AG08395 (cell line): Measurements from ENCODE around the gene SLC25A47.
A peak's percentile ranks its signal among the peaks of the same experiment; 100 is the strongest.
"Not testable (repeated sequence)": the region's sequence is repeated elsewhere in the genome, so short reads cannot be mapped to it uniquely, and the experiment has no call there.

ENCODE experiments used
- DNase-seq: peaks from one replicate; pipeline ENCODE4 v3.0.0; 2012; ENCODE audit warnings: mixed read lengths, low spot score

SLC25A47 gene, protein sequence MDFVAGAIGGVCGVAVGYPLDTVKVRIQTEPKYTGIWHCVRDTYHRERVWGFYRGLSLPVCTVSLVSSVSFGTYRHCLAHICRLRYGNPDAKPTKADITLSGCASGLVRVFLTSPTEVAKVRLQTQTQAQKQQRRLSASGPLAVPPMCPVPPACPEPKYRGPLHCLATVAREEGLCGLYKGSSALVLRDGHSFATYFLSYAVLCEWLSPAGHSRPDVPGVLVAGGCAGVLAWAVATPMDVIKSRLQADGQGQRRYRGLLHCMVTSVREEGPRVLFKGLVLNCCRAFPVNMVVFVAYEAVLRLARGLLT

DNA sequence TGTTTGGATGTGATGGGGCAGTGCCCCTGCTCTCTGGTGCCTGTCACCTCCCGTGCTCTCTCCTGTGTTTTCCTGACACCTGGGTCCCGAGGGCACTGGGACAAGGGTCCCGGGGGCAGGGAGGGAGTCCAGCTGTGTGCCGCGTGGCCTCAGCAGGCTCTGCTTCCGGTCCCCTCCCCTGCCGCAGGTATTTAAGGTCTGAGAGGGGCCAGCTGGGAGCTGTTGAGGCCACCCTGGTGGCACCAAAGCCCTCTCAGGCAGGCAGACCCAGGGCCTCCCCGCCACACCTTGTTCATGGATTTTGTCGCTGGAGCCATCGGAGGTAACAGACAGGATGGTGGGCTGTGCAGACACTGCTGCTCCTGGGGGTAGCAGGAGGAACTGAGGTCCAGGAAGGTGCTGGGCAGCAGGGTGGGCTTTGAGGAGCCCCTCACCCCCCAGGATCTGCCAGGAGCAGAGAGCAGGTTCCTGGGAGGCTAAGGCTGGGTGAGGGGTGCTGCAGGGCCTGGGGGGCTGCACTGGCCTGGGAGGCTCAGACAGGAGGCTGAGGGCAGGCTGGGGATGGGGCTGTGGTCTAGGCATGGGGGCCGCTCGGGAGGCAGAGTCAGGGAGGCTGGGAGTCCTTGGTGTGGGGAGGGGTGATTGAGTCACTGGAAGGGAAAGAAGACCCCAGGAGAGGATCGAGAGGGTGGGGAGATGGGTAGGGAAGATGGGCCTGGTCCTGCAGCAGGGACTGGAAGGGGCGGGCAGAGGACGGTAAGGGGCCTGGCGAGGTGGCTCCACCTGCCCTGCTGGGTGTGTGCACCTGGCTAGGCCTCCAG lies at the start of gene SLC25A47:
Gene SLC25A47 (plus strand): TSS at position 219 of the 821 bp plus-strand sequence. CDS start 76 bp downstream, at position 295.
- DNase-seq: no peak

DNA sequence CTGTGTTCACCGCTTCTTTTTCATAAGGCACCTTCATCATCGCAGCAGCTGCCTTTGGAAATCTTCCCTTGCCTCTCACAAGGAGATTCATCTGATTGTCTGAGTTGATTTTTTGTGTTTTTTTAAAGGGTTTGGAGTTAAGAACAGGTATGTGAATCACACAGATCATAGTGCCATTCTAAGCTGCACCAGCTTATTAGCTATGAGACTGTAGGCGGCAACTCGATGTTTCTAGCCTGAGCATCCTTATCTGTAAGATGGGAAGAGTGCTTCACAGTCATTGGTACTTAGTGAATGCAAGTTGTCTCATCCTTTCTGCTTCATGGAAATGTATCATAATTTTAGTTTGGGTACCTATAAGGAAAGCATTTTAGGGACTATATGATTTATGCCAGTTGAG lies 48.9 kb upstream of the SLC25A47 start:
- no peak for DNase-seq

DNA sequence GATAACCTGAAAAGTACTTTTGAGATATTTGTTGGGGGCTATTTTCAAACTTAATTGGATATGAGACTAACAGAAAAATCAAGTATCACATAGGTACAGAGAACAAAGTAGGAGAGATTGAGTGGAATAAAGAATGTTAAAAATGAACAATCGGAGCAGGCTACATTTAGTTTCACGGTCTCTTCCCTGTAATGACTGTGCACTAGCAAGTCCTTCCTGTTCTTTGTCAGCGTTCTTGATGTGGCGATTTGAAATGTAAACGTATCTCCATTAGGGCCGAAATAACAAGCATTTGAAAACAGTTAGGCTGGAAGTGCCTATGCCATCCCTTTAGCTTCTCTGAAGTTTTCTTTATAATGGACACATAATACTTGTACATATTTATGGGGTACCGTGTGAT lies 47.9 kb upstream of the SLC25A47 start:
- DNase-seq: no peak

DNA sequence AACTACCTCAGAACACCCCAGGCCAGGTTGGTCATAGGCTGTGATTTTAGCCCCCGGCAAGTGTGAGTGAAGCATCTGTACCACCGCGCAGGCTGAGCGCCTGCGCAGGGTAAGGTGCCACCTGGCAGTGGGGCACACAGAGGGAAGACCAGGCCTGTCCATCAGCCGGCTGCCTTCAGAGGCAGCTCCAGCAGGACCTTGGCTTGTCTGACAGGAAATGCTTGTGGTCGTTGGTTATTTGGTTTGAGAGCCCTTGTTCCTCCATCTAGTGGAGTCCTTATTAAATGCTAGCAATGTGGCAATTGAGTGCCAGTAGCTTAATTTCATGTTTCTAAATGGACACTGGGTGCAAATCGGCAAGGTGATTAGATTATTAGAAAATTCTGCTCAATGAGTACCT lies 44.4 kb upstream of the SLC25A47 start:
- peak; percentile 83 for DNase-seq

DNA sequence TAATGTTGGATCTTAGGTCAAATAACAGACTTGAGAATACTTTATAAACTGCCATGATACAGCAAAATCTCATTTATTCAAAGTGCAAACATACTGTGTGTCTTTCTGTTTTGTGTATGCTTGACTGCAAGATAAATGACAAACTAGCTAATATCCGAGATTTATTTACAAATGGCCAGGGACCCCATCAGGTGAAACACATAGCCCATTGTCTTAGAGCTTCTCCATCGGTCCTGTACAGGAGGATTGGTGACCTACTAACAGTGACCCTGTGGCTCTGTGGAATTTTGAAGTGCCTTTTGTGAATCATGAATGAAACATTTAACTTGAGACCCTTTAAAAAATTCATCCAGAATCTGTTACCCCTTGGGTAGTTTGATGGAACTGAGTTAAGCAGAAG lies 44.0 kb upstream of the SLC25A47 start:
- no peak for DNase-seq

DNA sequence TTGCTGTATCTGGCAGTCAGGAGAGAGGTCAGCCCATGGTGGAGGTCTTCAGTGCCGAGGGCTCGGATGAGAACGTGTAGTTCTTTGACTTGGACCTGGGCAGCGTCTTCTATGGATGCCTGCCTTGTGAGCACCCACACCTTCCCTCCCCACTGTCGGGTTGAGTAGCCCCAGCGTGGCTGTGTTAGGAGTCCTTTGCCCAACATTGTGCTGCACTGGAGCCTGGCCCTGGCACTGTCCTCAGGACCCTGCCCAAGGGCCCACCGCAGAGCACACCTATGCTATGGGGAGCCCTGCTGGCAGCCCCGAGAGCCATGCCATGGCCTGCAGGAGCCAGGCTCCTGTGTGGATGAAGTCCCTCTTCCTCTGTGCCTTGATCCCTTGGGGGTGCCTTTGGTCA lies 43.6 kb upstream of the SLC25A47 start:
- no peak for DNase-seq

DNA sequence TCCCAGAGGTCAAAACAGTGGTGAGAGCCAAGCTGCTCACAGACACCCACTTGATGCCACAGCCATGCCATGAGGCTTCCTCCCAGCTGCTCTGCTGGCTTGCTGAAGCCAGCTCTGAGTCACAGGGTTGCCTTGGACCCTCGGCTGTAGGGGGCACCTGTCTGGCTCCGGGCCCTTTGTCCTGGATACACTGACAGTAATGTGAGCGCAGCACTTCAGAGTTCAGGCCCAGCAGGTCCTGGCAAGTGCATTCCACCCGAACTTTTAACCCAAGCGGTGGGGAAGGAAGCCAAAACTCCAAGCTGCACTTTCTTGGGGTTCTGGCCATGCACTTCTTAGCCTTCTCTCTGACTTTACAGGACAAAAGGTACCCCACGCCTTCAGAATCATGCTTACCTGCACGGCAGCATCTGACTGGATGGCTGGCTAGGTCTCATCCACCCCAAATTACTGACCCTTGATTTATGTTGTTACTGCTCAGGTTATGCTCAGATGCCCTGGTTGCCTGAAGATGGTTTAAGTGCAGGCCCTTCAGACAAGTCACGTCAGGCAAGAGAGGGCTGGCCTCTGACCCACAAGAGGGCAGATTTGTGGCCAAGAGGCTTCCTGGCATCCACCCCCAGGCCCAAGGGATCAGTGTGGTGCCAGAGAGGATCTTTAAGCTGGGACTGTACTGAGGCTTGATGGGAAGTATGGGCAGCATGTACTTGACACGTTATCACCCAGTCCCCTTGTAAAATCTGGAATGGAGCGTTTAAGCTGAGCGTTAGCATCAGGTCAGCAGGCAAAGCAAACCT lies 41.7 kb upstream of the SLC25A47 start:
- no peak for DNase-seq

DNA sequence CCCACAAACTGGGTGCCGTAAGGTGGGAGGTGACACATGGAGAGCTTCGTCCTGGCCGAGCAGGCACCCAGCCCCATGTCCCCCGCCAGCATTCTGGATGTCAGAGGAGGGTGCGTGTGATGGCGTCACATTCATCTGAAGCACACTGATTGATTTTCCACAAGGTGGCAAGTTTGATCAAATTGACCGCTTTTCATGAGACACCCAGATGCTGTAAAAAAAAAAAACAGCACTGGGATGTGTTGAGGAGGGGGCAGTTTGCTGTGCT lies 41.1 kb upstream of the SLC25A47 start:
- DNase-seq: no peak

DNA sequence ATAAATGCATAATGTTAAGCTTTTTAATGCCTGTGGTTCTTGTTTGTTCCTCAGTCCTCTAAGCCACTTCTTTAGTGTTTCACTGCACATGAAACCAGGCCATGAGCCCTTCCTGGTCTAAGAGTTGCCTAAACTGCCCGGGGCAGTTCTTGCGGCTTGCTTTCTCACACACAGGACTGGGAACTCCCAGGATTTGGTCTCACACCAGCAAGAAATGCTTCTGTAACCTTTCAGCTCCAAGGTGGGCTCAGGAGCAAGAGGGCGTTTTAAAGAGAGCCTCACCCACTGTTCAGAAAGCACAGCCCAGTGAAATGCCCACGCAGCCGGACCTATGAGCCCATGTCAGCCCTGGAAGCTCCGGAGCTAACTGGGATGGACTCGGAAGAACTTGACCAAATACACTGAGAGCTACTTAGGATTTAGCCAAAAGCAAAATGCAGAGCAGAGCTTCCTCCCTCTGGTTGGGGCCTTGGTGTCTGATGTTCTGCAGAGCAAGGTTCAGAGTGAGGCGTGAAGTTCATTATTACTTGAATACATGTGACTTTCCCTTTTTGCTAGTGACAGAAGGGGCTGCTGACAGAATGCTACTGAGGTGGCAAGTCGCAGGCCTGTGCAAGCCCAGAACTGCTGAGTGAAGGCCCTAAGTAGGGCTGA lies 40.2 kb upstream of the SLC25A47 start:
- no peak for DNase-seq

DNA sequence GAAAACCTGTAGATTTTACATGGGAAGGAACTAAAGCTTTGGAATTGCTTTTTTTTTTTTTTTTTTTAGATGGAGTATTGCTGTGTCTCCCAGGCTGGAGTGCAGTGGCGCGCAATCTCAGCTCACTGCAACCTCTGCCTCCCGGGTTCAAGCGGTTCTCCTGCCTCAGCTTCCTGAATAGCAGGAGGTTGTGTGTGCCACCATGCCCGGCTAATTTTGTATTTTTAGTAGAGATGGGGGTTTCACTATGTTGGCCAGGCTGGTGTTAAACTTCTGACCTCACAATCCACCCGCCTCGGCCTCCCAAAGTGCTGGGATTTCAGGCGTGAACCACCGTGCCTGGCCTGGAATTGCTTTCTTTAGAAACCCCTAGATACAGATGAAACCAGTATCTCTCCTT lies 39.7 kb upstream of the SLC25A47 start:
- DNase-seq: not testable (repeated sequence)

DNA sequence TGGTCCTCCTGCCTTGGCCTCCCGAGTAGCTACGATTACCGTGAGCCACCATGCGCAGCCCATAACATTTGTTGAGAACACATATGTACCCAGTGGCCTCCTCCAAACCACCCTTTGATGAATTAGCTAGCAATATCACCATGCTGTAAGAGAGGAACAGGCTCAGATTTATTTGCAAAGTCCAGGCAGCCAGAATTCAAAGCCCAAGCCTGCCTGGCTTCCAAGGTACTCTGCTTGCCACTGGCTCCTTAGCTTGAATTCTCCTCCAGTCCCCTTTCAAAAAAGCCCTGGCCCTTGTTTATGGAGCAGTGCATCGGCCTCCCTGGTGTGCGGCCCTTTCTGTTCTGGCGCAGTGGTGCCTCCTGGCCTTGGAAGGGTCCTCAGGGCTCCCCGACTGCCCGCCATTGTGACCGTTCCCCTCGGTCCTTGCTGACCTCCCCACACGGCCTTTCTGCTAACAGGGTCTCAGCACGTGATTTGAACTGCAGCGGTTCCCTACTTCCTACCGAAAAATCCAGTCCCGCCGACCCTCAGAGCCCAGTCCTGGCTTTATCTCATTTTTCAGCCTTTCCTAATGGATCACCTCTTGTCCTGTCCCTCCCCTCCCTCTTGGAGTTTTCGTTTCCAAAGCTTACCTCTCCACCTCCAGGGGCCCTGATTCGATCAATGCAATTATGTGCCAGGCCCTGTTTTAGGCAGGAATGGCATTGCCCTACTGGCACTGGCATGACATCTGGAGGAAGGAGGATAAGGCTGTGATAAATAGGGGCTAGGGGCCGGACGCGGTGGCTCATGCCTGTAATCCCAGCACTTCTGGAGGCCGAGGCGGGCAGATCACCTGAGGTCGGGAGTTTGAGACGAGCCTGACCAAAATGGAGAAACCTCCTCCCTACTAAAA lies 38.9 kb upstream of the SLC25A47 start:
- no peak for DNase-seq

DNA sequence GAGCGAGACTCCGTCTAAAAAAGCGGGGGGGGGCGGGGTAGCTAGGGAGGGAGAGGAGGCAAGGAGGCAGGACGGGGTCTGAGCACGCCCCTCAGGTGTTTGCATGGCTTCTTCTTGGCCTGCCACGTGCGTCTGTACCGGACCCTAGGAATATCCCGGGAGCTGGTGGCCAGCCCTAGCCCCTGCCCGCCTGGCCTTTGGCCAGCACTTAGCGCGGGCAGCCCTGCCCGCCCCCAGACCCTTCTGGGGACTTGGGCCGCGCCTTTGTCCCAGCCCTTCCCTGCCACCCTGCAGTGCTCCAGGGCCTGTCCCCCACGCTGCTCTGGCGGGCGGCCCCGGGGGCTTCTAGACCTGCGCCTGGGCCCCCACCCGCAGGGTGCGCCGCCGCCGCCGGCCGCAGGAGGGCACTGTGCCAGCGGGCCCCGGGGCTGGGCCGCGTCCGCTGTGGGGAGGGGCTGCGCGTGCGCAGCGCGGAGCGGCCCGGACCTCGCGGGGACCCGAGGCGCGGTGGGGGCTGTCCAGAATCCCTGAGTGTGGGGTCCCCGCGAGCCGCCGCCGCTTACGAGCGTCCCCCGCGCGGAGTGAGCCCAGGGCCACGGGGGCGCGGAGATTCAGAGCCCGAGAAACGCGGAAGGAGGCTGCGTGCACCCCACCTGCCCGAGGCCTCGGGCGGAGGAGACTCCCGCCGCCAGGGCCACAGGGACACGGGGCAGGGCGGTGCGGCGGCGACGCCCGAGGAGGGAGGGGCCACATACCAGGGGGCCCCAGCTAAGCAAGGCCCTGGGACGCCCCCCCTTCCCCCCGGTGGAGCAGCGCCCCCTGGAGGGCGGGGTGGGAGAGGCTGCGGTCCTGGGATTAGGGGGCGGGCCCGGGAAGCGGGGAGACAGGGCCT lies 37.9 kb upstream of the SLC25A47 start:
- DNase-seq: peak; percentile 96

DNA sequence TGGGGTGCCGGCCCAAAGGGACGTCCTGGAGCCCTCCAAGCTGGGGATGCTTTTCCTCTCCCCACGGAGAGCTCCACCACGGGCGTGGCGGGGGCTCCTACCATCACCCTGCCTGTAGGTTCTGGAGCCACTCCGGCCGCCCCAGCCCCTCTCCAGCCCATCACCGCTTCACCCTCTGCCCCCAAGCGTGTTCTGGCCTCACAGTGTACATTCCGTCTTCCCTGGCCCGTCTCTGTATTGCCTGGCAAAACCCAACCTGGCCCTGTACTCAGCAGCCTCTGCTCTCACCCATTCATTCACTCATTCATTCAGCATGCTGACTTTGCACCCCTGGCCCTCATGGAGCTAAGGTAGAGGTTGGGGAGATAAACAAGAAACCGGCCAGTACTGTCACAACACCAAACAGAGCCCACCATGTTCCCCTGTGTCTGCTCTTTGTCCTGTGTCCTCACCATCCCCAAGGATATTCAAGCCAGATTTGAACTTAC lies 37.2 kb upstream of the SLC25A47 start:
- no peak for DNase-seq

DNA sequence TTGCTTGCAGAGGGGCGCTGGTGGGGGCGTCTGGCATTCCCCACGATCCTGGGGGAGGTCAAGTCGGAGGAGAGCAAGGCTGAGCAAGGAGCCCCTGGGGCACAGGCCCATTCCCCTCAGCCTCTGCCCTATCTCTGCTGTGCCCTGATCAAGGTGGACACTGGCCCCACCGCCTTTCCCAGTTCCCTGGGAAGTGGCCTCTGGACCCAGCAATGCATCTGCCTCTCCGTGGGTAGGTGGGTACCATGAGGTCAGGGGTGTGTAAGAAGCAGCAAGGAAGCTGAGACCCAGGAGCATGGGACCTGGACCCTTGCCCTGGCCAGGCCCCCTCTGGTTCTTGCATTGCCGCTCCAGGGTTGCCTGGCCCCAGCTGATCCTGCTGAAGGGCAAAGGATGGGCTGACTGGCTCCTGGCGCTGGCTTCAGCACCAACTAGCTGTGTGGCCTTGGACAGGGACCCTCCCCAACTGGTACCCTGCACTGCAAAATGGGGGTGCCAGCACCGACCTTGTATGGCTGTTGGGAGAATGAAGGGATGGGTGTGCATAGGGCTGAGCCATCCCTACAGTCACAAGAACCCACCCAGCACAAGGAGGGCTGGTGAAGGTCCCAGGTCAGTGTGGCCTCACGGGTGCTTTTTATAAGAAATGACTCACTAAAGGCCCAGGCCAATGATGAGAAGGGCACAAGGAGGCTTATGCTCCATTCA lies 36.5 kb upstream of the SLC25A47 start:
- DNase-seq: no peak

DNA sequence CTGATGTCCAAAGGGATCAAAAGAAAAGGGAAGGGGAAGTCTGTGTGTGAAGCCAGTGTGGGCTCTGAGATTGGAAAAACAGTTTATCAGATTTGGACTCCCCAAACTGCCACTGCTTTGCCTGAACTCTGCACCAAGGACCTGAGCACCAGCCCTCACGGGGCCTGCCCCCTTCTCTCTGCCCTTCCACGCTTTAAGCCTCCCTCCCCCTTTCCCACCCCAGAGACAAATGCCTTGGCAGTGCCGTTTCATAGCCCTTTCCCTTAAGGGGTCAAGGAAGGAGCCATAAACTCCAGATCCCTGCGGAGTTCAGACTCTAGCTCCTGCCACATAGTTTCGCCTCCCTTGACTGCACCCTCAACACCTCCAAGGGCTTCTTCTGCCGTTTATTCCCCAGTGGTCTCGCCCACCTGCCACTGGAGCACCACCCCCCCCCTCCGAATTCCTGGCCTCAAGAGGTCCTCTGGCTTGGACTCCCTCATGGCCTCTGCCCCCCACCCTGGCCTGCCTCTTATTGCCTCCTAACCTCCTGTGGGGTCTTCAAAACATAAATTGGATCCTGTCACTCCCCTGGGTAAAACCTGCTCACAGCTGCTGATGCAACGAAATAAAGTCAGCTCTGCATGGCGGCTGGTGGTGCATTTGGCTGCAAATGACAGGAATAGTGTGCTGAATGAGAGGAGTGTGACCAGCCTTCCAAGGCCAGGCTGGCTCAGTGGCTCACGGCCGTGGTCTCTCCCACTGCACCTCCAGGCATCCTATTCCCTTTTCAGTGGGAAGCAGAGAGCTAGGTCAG lies 35.7 kb upstream of the SLC25A47 start:
- no peak for DNase-seq

DNA sequence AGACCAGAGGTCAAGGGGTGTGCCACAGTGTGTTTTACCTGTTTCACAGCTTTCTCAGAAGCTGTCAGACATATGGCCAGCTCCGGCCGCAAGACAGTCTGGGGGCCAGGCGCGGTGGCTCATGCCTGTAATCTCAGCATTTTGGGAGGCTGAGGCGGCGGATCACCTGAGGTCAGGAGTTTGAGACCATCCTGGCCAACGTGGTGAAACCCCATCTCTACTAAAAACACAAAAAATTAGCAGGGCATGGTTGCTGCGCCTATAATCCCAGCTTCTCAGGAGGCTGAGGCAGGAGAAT lies 35.2 kb upstream of the SLC25A47 start:
- DNase-seq: not testable (repeated sequence)

DNA sequence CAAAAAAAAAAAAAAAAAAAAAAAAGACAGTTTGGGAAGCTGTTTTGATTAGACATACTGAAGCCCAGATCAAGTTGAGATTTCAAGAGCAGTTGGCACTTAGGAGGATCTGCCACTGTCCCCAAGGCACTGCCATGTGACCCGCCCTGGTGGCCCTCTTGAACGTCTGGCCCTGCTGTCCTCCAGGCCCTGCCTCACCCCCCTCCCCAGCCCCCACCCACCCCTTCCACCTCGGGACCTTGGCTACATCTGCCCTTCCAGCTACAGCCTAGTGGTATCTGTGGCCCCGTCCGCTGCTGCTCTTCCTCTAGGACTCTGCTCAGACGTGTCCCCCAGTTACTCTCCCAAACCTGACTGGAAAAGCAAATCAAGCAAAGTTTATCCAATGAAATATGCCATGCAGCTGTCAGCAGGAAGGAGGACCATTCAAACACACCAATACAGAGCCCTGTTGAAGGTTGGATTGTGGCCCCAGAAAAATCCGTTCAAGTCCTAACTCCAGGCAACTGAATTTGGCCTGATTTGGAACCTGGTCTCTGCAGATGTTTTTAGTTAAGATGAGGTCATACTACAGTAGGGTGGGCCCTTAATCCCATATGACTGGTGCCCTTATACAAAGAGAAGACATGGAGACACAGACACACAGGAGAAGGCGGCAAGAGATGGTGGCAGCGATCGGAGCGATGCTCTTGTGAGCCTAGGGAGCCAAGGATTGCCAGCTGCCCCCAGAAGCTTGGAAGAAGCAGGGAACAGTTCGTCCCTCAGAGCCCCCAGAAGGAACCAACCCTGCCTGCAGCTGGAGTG lies 34.6 kb upstream of the SLC25A47 start:
- no peak for DNase-seq
